DMS 273 treated with DMSO at 0.1 percent for 48 hours (cell line): ENCODE results near the gene FNDC3B.
A peak's percentile ranks its signal among the peaks of the same experiment; 100 is the strongest.

Source experiments
- DNase-seq: peaks from one replicate; lab custom pipeline; 2025; lab: John Stamatoyannopoulos, UW

Gene FNDC3B

GRCh38 chr3:172311217-172311616 lies 271.8 kb downstream of the FNDC3B start:
- no peak for DNase-seq

- no peak for DNase-seq
Measured at GRCh38 chr3:172312001-172312400, 272.6 kb downstream of the FNDC3B start.

GRCh38 chr3:172312711-172313110 lies 273.3 kb downstream of the FNDC3B start:
- DNase-seq, result no peak

- peak; percentile 61 for DNase-seq
Measured at GRCh38 chr3:172313671-172314070, 274.3 kb downstream of the FNDC3B start.

GRCh38 chr3:172314591-172315160 lies 275.3 kb downstream of the FNDC3B start:
- no peak for DNase-seq

GRCh38 chr3:172315401-172316091 lies 276.2 kb downstream of the FNDC3B start:
- no peak for DNase-seq

GRCh38 chr3:172316758-172317157 lies 277.4 kb downstream of the FNDC3B start:
- DNase-seq, result no peak

GRCh38 chr3:172317481-172317880 lies 278.1 kb downstream of the FNDC3B start:
- no peak for DNase-seq

GRCh38 chr3:172317984-172318383 lies 278.6 kb downstream of the FNDC3B start:
- peak; percentile 99 for DNase-seq

- DNase-seq, result no peak
Measured at GRCh38 chr3:172319595-172319994, 280.2 kb downstream of the FNDC3B start.

GRCh38 chr3:172320468-172320867 lies 281.1 kb downstream of the FNDC3B start:
- DNase-seq, result no peak

- no peak for DNase-seq
Measured at GRCh38 chr3:172321035-172321434, 281.7 kb downstream of the FNDC3B start.

GRCh38 chr3:172323894-172324610 lies 284.7 kb downstream of the FNDC3B start:
- DNase-seq, result no peak

- DNase-seq, result no peak
Measured at GRCh38 chr3:172324611-172325203, 285.3 kb downstream of the FNDC3B start.

GRCh38 chr3:172325461-172325860 lies 286.1 kb downstream of the FNDC3B start:
- no peak for DNase-seq

- DNase-seq, result no peak
Measured at GRCh38 chr3:172326993-172327392, 287.6 kb downstream of the FNDC3B start.

GRCh38 chr3:172328282-172328681 lies 288.9 kb downstream of the FNDC3B start:
- no peak for DNase-seq

- DNase-seq, result no peak
Measured at GRCh38 chr3:172329070-172329469, 289.7 kb downstream of the FNDC3B start.

GRCh38 chr3:172330413-172330812 lies 291.0 kb downstream of the FNDC3B start:
- DNase-seq, result no peak

GRCh38 chr3:172332256-172333041 lies 293.1 kb downstream of the FNDC3B start:
- DNase-seq, result peak; percentile 27

GRCh38 chr3:172333042-172333377 lies 293.6 kb downstream of the FNDC3B start:
- no peak for DNase-seq
